ENCODE measurements around the gene ANKFN1.
A peak's percentile ranks its signal among the peaks of the same experiment; 100 is the strongest.

ANKFN1 gene

GRCh38 chr17:56230660-56231059, 77.4 kb downstream of the ANKFN1 start:
- no peak for DNase-seq

GRCh38 chr17:56231252-56231651, 78.0 kb downstream of the ANKFN1 start:
- Histone ChIP-seq H2AK5ac (ENCODE audit: low read length) (no peak overlapping the region), H3K23ac (ENCODE audit: low read length) (no peak overlapping the region), H3K4me1 (ENCODE audit: control insufficient read depth in 1 of 2, insufficient read depth in 2 of 2, low read length in 2 of 2) (no peaks in the 10 kb centered on the region), H3K79me1 (ENCODE audit: low read length) (no peaks in the 10 kb centered on the region), H3K9me3 (ENCODE audit: insufficient read depth, low read depth, low read length) (no peaks in the 10 kb centered on the region), H2BK120ac (ENCODE audit: insufficient read depth, low read length, poor library complexity) (no peak overlapping the region), H3K4me3 (ENCODE audit: low read depth, low read length) (no peak overlapping the region), H4K8ac (ENCODE audit: low read depth, low read length) (no peak overlapping the region), H4K12ac (ENCODE audit: low read depth, low read length) (no peak overlapping the region), H3K9ac (ENCODE audit: low read length) (no peak overlapping the region), H3K36me3 (ENCODE audit: control insufficient read depth in 1 of 2, insufficient read depth in 2 of 2, low read length in 2 of 2) (no peaks in the 10 kb centered on the region), H2BK5ac (ENCODE audit: low read depth, low read length, poor library complexity) (no peak overlapping the region), H3K4me2 (ENCODE audit: low read length) (no peak overlapping the region), H3K27ac (ENCODE audit: low read depth, low read length) (no peak overlapping the region), H3K79me2 (ENCODE audit: control insufficient read depth, insufficient read depth, low read length, poor library complexity) (no peaks in the 10 kb centered on the region), H3K27me3 (ENCODE audit: insufficient read depth, low read length) (no peaks in the 10 kb centered on the region), H2BK12ac (ENCODE audit: low read length) (no peak overlapping the region), H2AFZ (ENCODE audit: insufficient read depth, low read length, poor library complexity) (no peak overlapping the region), H3K4ac (ENCODE audit: low read depth, low read length) (no peak overlapping the region), H3K14ac (ENCODE audit: low read length) (no peak overlapping the region), H3K18ac (ENCODE audit: low read length) (no peak overlapping the region), H4K91ac (ENCODE audit: low read depth, low read length) (no peak overlapping the region)
- no CpG with 5 or more reads among the region's 2 CpGs for WGBS (ENCODE audit: extremely low coverage, insufficient coverage, insufficient read length)
- no peak for DNase-seq

More at GRCh38 chr17:56230660-56231059, 77.4 kb downstream of the ANKFN1 start:
- Histone ChIP-seq H4K91ac (ENCODE audit: low read depth, low read length) (no peak overlapping the region), H3K36me3 (ENCODE audit: control insufficient read depth in 1 of 2, insufficient read depth in 2 of 2, low read length in 2 of 2) (no peaks in the 10 kb centered on the region), H2BK12ac (ENCODE audit: low read length) (no peak overlapping the region), H2AFZ (ENCODE audit: insufficient read depth, low read length, poor library complexity) (no peak overlapping the region), H3K79me2 (ENCODE audit: control insufficient read depth, insufficient read depth, low read length, poor library complexity) (no peaks in the 10 kb centered on the region), H3K79me1 (ENCODE audit: low read length) (no peaks in the 10 kb centered on the region), H3K23ac (ENCODE audit: low read length) (no peak overlapping the region), H4K12ac (ENCODE audit: low read depth, low read length) (no peak overlapping the region), H3K27me3 (ENCODE audit: insufficient read depth, low read length) (no peaks in the 10 kb centered on the region), H3K9ac (ENCODE audit: low read length) (no peak overlapping the region), H3K4me1 (ENCODE audit: control insufficient read depth in 1 of 2, insufficient read depth in 2 of 2, low read length in 2 of 2) (no peaks in the 10 kb centered on the region), H3K4ac (ENCODE audit: low read depth, low read length) (no peak overlapping the region), H3K4me2 (ENCODE audit: low read length) (no peak overlapping the region), H2AK5ac (ENCODE audit: low read length) (no peak overlapping the region), H2BK120ac (ENCODE audit: insufficient read depth, low read length, poor library complexity) (no peak overlapping the region), H3K9me3 (ENCODE audit: insufficient read depth, low read depth, low read length) (no peaks in the 10 kb centered on the region), H3K4me3 (ENCODE audit: low read depth, low read length) (no peak overlapping the region), H3K14ac (ENCODE audit: low read length) (no peak overlapping the region), H2BK5ac (ENCODE audit: low read depth, low read length, poor library complexity) (no peak overlapping the region), H3K18ac (ENCODE audit: low read length) (no peak overlapping the region), H4K8ac (ENCODE audit: low read depth, low read length) (no peak overlapping the region), H3K27ac (ENCODE audit: low read depth, low read length) (no peak overlapping the region)
- no CpG with 5 or more reads among the region's 4 CpGs for whole genome bisulfite sequencing (ENCODE audit: extremely low coverage, insufficient coverage, insufficient read length)

- H3K4me1 ChIP-seq (ENCODE audit: control insufficient read depth in 1 of 2, insufficient read depth in 2 of 2, low read length in 2 of 2): no peaks in the 10 kb centered on the region
- H3K4me3 ChIP-seq (ENCODE audit: low read depth, low read length): no peak overlapping the region
- no peak overlapping the region for H3K4me2 ChIP-seq (ENCODE audit: low read length)
- H3K27ac ChIP-seq (ENCODE audit: low read depth, low read length): no peak overlapping the region
- no peaks in the 10 kb centered on the region for H3K79me1 ChIP-seq (ENCODE audit: low read length)
- no peaks in the 10 kb centered on the region for H3K27me3 ChIP-seq (ENCODE audit: insufficient read depth, low read length)
- H3K23ac ChIP-seq (ENCODE audit: low read length): no peak overlapping the region
- DNase-seq: no peak
- no CpG with 5 or more reads among the region's 5 CpGs for WGBS (ENCODE audit: extremely low coverage, insufficient coverage, insufficient read length)
- no peaks in the 10 kb centered on the region for H3K36me3 ChIP-seq (ENCODE audit: control insufficient read depth in 1 of 2, insufficient read depth in 2 of 2, low read length in 2 of 2)
- H3K9me3 ChIP-seq (ENCODE audit: insufficient read depth, low read depth, low read length): no peaks in the 10 kb centered on the region
- no peak overlapping the region for H3K9ac ChIP-seq (ENCODE audit: low read length)
- H4K91ac ChIP-seq (ENCODE audit: low read depth, low read length): no peak overlapping the region
- no peak overlapping the region for H4K12ac ChIP-seq (ENCODE audit: low read depth, low read length)
- H2AK5ac ChIP-seq (ENCODE audit: low read length): no peak overlapping the region
- no peak overlapping the region for H3K14ac ChIP-seq (ENCODE audit: low read length)
- H3K18ac ChIP-seq (ENCODE audit: low read length): no peak overlapping the region
- no peaks in the 10 kb centered on the region for H3K79me2 ChIP-seq (ENCODE audit: control insufficient read depth, insufficient read depth, low read length, poor library complexity)
- H2BK120ac ChIP-seq (ENCODE audit: insufficient read depth, low read length, poor library complexity): no peak overlapping the region
- H2AFZ ChIP-seq (ENCODE audit: insufficient read depth, low read length, poor library complexity): no peak overlapping the region
- no peak overlapping the region for H2BK12ac ChIP-seq (ENCODE audit: low read length)
- H3K4ac ChIP-seq (ENCODE audit: low read depth, low read length): no peak overlapping the region
- H4K8ac ChIP-seq (ENCODE audit: low read depth, low read length): no peak overlapping the region
- H2BK5ac ChIP-seq (ENCODE audit: low read depth, low read length, poor library complexity): no peak overlapping the region
Observed at GRCh38 chr17:56231693-56232092, 78.4 kb downstream of the ANKFN1 start.

- no peak overlapping the region for H3K14ac ChIP-seq (ENCODE audit: low read length)
- H2BK120ac ChIP-seq (ENCODE audit: insufficient read depth, low read length, poor library complexity): no peak overlapping the region
- H3K18ac ChIP-seq (ENCODE audit: low read length): no peak overlapping the region
- H3K27ac ChIP-seq (ENCODE audit: low read depth, low read length): no peak overlapping the region
- H3K79me2 ChIP-seq (ENCODE audit: control insufficient read depth, insufficient read depth, low read length, poor library complexity): no peaks in the 10 kb centered on the region
- H2BK5ac ChIP-seq (ENCODE audit: low read depth, low read length, poor library complexity): no peak overlapping the region
- H2AFZ ChIP-seq (ENCODE audit: insufficient read depth, low read length, poor library complexity): no peak overlapping the region
- no peak overlapping the region for H4K91ac ChIP-seq (ENCODE audit: low read depth, low read length)
- H3K4ac ChIP-seq (ENCODE audit: low read depth, low read length): no peak overlapping the region
- no CpG with 5 or more reads among the region's 2 CpGs for WGBS (ENCODE audit: extremely low coverage, insufficient coverage, insufficient read length)
- no peak overlapping the region for H3K4me3 ChIP-seq (ENCODE audit: low read depth, low read length)
- no peak overlapping the region for H3K23ac ChIP-seq (ENCODE audit: low read length)
- H3K79me1 ChIP-seq (ENCODE audit: low read length): no peaks in the 10 kb centered on the region
- H4K8ac ChIP-seq (ENCODE audit: low read depth, low read length): no peak overlapping the region
- no peak overlapping the region for H3K9ac ChIP-seq (ENCODE audit: low read length)
- H3K9me3 ChIP-seq (ENCODE audit: insufficient read depth, low read depth, low read length): no peaks in the 10 kb centered on the region
- H3K27me3 ChIP-seq (ENCODE audit: insufficient read depth, low read length): no peaks in the 10 kb centered on the region
- H2AK5ac ChIP-seq (ENCODE audit: low read length): no peak overlapping the region
- no peaks in the 10 kb centered on the region for H3K4me1 ChIP-seq (ENCODE audit: control insufficient read depth in 1 of 2, insufficient read depth in 2 of 2, low read length in 2 of 2)
- no peak overlapping the region for H4K12ac ChIP-seq (ENCODE audit: low read depth, low read length)
- DNase-seq: peak in 1 of 2 donors; percentile 30
- H3K36me3 ChIP-seq (ENCODE audit: control insufficient read depth in 1 of 2, insufficient read depth in 2 of 2, low read length in 2 of 2): no peaks in the 10 kb centered on the region
- no peak overlapping the region for H3K4me2 ChIP-seq (ENCODE audit: low read length)
- H2BK12ac ChIP-seq (ENCODE audit: low read length): no peak overlapping the region
Observed at GRCh38 chr17:56244268-56244890, 91.1 kb downstream of the ANKFN1 start.

Measured in trophoblast cell (in vitro differentiated cells and primary cell).